IMR-90 (cell line): ENCODE results near the gene MOB3B. TPM values are rescaled to one million over a fixed set of nuclear protein-coding genes. Genes with fewer than 3 reads are reported as not detected.

Experiments
- ATAC-seq: fragments of 200-7000 bp; cut with Tn5 transposase; 2 replicates; pipeline ENCODE4 v1.9.1; 2020; ENCODE audit warnings: low read depth, mild to moderate bottlenecking, moderate library complexity
- BruUV-seq: library from RNA; stranded (reverse); fragments of 400-500 nt; replicated peaks from 2 replicates; lab custom pipeline; 2021; lab: Mats Ljungman, UMichigan
- CTCF ChIA-PET: fragments of 300-600 bp; formaldehyde crosslinking; extraction: SDS; loops from one replicate; lab custom pipeline; 2021; ENCODE audit warnings: antibody characterized with exemption; lab: Yijun Ruan, JAX
- POLR2A ChIA-PET: fragments of 300-600 bp; sonication (Branson Sonifier 250); formaldehyde crosslinking; loops from one replicate; lab custom pipeline; 2022; ENCODE audit warnings: antibody characterized with exemption; ENCODE audit not compliant: unreplicated experiment; lab: Charles Lee
- DNase-seq: peaks from one replicate; pipeline ENCODE4 v3.0.0; 2013
- H2AFZ ChIP-seq: replicated peaks from 2 replicates; pipeline ENCODE3; 2013; ENCODE audit warnings: low read length, mild to moderate bottlenecking; ENCODE audit not compliant: poor library complexity
- H2AK5ac ChIP-seq: 2 replicates; pipeline ENCODE4 v1.6.1; 2013; ENCODE audit warnings: low read depth, low read length, inconsistent platforms
- H2AK9ac ChIP-seq: replicated peaks from 2 replicates; pipeline ENCODE3; 2013; ENCODE audit warnings: mild to moderate bottlenecking, low read depth, low read length, moderate library complexity; ENCODE audit not compliant: poor library complexity
- H2BK120ac ChIP-seq: 2 replicates; pipeline ENCODE4 v1.6.1; 2013; ENCODE audit warnings: low read depth, low read length, inconsistent platforms
- H2BK15ac ChIP-seq: 3 replicates; pipeline ENCODE4 v1.6.1; 2013; ENCODE audit warnings: low read depth, low read length, inconsistent platforms
- H2BK20ac ChIP-seq: 2 replicates; pipeline ENCODE4 v1.6.1; 2013; ENCODE audit warnings: low read depth, mild to moderate bottlenecking, inconsistent platforms, low read length, moderate library complexity
- H2BK5ac ChIP-seq: 2 replicates; pipeline ENCODE4 v1.6.1; 2013; ENCODE audit warnings: mild to moderate bottlenecking, low read depth, low read length, inconsistent platforms; ENCODE audit not compliant: poor library complexity, severe bottlenecking
- H3K14ac ChIP-seq: replicated peaks from 2 replicates; pipeline ENCODE4 v1.6.1; 2013; ENCODE audit warnings: low read depth, low read length, inconsistent platforms
- H3K18ac ChIP-seq: 2 replicates; pipeline ENCODE4 v1.6.1; 2013; ENCODE audit warnings: low read depth, low read length, control low read depth
- H3K23ac ChIP-seq: 2 replicates; pipeline ENCODE4 v1.6.1; 2013; ENCODE audit warnings: low read depth, low read length, inconsistent platforms
- H3K27ac ChIP-seq: 2 replicates; pipeline ENCODE4 v1.5.1; 2013; ENCODE audit warnings: mild to moderate bottlenecking, control low read depth, low read length; ENCODE audit not compliant: insufficient read depth
- H3K27me3 ChIP-seq: 2 replicates; pipeline ENCODE4 v1.6.1; 2013; ENCODE audit warnings: low read length; ENCODE audit not compliant: control insufficient read depth, insufficient read depth
- H3K36me3 ChIP-seq: 2 replicates; pipeline ENCODE4 v1.6.1; 2013; ENCODE audit warnings: low read length, mixed read lengths; ENCODE audit not compliant: control insufficient read depth, insufficient read depth
- H3K4ac ChIP-seq: 2 replicates; pipeline ENCODE4 v1.6.1; 2013; ENCODE audit warnings: low read depth, low read length, inconsistent platforms
- H3K4me1 ChIP-seq: 2 replicates; pipeline ENCODE4 v1.6.1; 2013; ENCODE audit warnings: low read length, mixed read lengths; ENCODE audit not compliant: control insufficient read depth, insufficient read depth
- H3K4me2 ChIP-seq: 2 replicates; pipeline ENCODE4 v1.6.1; 2013; ENCODE audit warnings: low read depth, mild to moderate bottlenecking, control low read depth, low read length, moderate library complexity
- H3K4me3 ChIP-seq: 2 replicates; pipeline ENCODE4 v1.5.1; 2013; ENCODE audit warnings: low read depth, mild to moderate bottlenecking, control low read depth, low read length, moderate library complexity; ENCODE audit not compliant: insufficient read depth
- H3K56ac ChIP-seq: 2 replicates; pipeline ENCODE4 v1.6.1; 2013; ENCODE audit warnings: low read length, inconsistent platforms; ENCODE audit not compliant: insufficient read depth; ENCODE audit errors: extremely low read depth
- H3K79me1 ChIP-seq, 2 experiments: 2 replicates each; pipeline ENCODE4 v1.6.1; 2013; ENCODE audit warnings: low read length in 2 of 2, inconsistent platforms in 1 of 2, low read depth in 1 of 2
- H3K9ac ChIP-seq: 2 replicates; pipeline ENCODE4 v1.6.1; 2013; ENCODE audit warnings: low read depth, low read length, control low read depth
- H3K9me1 ChIP-seq: 2 replicates; pipeline ENCODE4 v1.6.1; 2013; ENCODE audit warnings: low read length, inconsistent platforms; ENCODE audit not compliant: insufficient read depth
- H3K9me3 ChIP-seq: 2 replicates; pipeline ENCODE4 v1.6.1; 2013; ENCODE audit warnings: low read length; ENCODE audit not compliant: control insufficient read depth, insufficient read depth
- H4K20me1 ChIP-seq: 2 replicates; pipeline ENCODE4 v1.6.1; 2013; ENCODE audit warnings: low read length, inconsistent platforms; ENCODE audit not compliant: insufficient read depth
- H4K5ac ChIP-seq: 2 replicates; pipeline ENCODE4 v1.6.1; 2013; ENCODE audit warnings: mild to moderate bottlenecking, low read depth, low read length, control low read depth
- H4K8ac ChIP-seq, 2 experiments: 2 replicates each; pipeline ENCODE4 v1.6.1; 2013; ENCODE audit warnings: low read depth in 2 of 2, low read length in 2 of 2, control low read depth in 1 of 2, inconsistent platforms in 1 of 2
- H4K91ac ChIP-seq: 2 replicates; pipeline ENCODE4 v1.6.1; 2013; ENCODE audit warnings: low read depth, low read length, inconsistent platforms; ENCODE audit not compliant: insufficient read depth
- BHLHE40 ChIP-seq: fragments of 150-350 bp; IDR thresholded peaks from 2 replicates; pipeline ENCODE4 v1.6.1; 2016; ENCODE audit warnings: mild to moderate bottlenecking, low read depth, low read length
- CEBPB ChIP-seq: IDR thresholded peaks from 2 replicates; pipeline ENCODE4 v1.6.1; 2012; ENCODE audit warnings: low read depth, low read length, improper control_type of control experiment
- CHD1 ChIP-seq: IDR thresholded peaks from 2 replicates; pipeline ENCODE4 v1.6.1; 2012; ENCODE audit warnings: low read depth, low read length, improper control_type of control experiment
- CTCF ChIP-seq: conservative IDR thresholded peaks from 2 replicates; pipeline ENCODE4 v1.5.1; 2012; ENCODE audit warnings: mild to moderate bottlenecking, low read depth, low read length, improper control_type of control experiment
- ELK1 ChIP-seq: fragments of 150-350 bp; IDR thresholded peaks from 2 replicates; pipeline ENCODE4 v1.6.1; 2016; ENCODE audit warnings: low read depth, mild to moderate bottlenecking, low read length, moderate library complexity, borderline replicate concordance
- FOS ChIP-seq: fragments of 150-350 bp; IDR thresholded peaks from 2 replicates; pipeline ENCODE4 v1.6.1; 2016; ENCODE audit warnings: low read depth, low read length
- MAFK ChIP-seq: IDR thresholded peaks from 2 replicates; pipeline ENCODE4 v1.6.1; 2012; ENCODE audit warnings: low read depth, low read length, improper control_type of control experiment
- MAZ ChIP-seq: IDR thresholded peaks from 2 replicates; pipeline ENCODE4 v1.6.1; 2012; ENCODE audit warnings: low read depth, mild to moderate bottlenecking, low read length, improper control_type of control experiment, moderate library complexity, borderline replicate concordance
- MXI1 ChIP-seq: IDR thresholded peaks from 2 replicates; pipeline ENCODE4 v1.6.1; 2012; ENCODE audit warnings: low read depth, mild to moderate bottlenecking, low read length, moderate library complexity, borderline replicate concordance
- NFE2L2 ChIP-seq: fragments of 150-350 bp; IDR thresholded peaks from 2 replicates; pipeline ENCODE4 v1.6.1; 2016; ENCODE audit warnings: low read depth, mild to moderate bottlenecking, low read length
- POLR2A ChIP-seq: IDR thresholded peaks from 2 replicates; pipeline ENCODE4 v1.6.1; 2012; ENCODE audit warnings: mild to moderate bottlenecking, low read depth, low read length
- RAD21 ChIP-seq: IDR thresholded peaks from 2 replicates; pipeline ENCODE4 v1.6.1; 2012; ENCODE audit warnings: low read length, improper control_type of control experiment
- RCOR1 ChIP-seq: IDR thresholded peaks from 2 replicates; pipeline ENCODE4 v1.6.1; 2012; ENCODE audit warnings: mild to moderate bottlenecking, low read length, improper control_type of control experiment; ENCODE audit not compliant: insufficient replicate concordance
- RFX5 ChIP-seq: IDR thresholded peaks from 2 replicates; pipeline ENCODE4 v1.8.0; 2012; ENCODE audit warnings: low read depth, mild to moderate bottlenecking, low read length, moderate library complexity
- SMC3 ChIP-seq: fragments of 150-350 bp; IDR thresholded peaks from 2 replicates; pipeline ENCODE4 v1.6.1; 2016; ENCODE audit warnings: low read depth, mild to moderate bottlenecking, antibody characterized with exemption, low read length, moderate library complexity
- WGBS, 2 experiments: methylation state at CpG; one replicate each; pipeline versions ENCODE4 v1.1.5 to v1.1.7; 2013; ENCODE audit warnings: missing lambda C conversion rate in 2 of 2; ENCODE audit not compliant: insufficient read length in 1 of 2; ENCODE audit errors: extremely low coverage in 2 of 2; 5-methylcytosine and 5-hydroxymethylcytosine counted together
- dilution Hi-C: fragments of 300-500 bp; cut with HindIII; formaldehyde crosslinking; loops from one replicate; pipeline ENCODE4 v1.14.3; 2018; ENCODE audit warnings: low sequenced_read_pairs; ENCODE audit not compliant: unreplicated experiment
- in situ Hi-C: fragments of 300-500 bp; cut with MboI; formaldehyde crosslinking; loops from 3 replicates; pipeline ENCODE4 v1.14.3; 2019; ENCODE audit warnings: low sequenced_read_pairs, inconsistent platforms, mixed read lengths
- intact Hi-C: fragments of 100-400 bp; cut with micrococcal nuclease; formaldehyde crosslinking; loops from 2 replicates; pipeline ENCODE4 v1.10.0; 2022
- polyA plus RNA-seq, 3 experiments: library from polyadenylated mRNA; depleted of rRNA; stranded (reverse); fragments of >200 nt; gene quantifications; 2 replicates each; pipeline ENCODE4 v1.2.3, GENCODE V29; 2012; ENCODE audit warnings: low replicate concordance in 1 of 3
- total RNA-seq: library from RNA; depleted of rRNA; stranded (reverse); fragments of >200 nt; gene quantifications from 2 replicates; pipeline ENCODE4 v1.2.3, GENCODE V29; 2012
- TF ChIP-seq, protein P1 (sequence below): fragments of 150-350 bp; IDR thresholded peaks from 2 replicates; pipeline ENCODE4 v1.6.1; 2017; ENCODE audit warnings: mild to moderate bottlenecking, antibody characterized with exemption, low read length, low read depth

MOB3B gene
- total and polyA plus RNA-seq, 2 of the 4 experiments (the other 2 are of a cell fraction): under 0.01 to 0.02 TPM

DNA sequence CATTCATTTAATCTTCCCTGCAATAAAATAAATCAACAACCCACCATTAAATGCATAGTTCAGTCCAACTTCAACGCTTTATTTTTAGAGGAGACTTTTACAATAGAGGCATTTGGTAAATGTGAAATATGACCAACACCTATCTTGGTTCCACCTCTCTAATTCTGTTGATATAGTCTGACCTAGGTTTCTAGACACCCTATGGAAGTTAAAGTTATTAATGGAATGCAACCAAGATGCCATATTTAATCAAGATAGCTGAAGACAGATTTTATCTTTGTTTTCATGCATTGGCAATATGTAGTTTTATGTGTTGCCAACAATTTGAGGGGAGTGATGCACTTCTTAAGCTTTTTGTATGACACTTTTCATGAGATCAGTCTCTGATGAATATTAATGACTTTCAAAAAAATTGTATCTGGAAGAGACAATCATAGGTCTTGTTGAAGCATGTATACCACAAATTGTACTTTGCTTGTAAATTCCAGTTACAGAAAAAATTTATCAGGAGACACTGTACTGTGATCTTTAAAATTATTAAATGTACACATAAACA lies 107.3 kb downstream of the MOB3B start:
- Histone ChIP-seq H3K9me3 (no peaks in the 10 kb centered on the region), H3K27ac (no peak overlapping the region), H2BK20ac (no peak overlapping the region), H3K36me3 (no peaks in the 10 kb centered on the region), H2AK5ac (no peak overlapping the region), H3K9ac (no peak overlapping the region), H3K27me3 (no peaks in the 10 kb centered on the region), H2BK120ac (no peak overlapping the region), H3K23ac (no peak overlapping the region), H4K8ac (no peak overlapping the region), H3K14ac (no peak overlapping the region), H2BK15ac (no peak overlapping the region), H4K20me1 (no peaks in the 10 kb centered on the region), H2AK9ac (no peak overlapping the region), H3K4me3 (no peak overlapping the region), H3K18ac (no peak overlapping the region), H3K79me1 (no peaks in the 10 kb centered on the region), H3K56ac (no peak overlapping the region), H3K4ac (no peak overlapping the region), H3K9me1 (no peaks in the 10 kb centered on the region), H3K4me2 (no peak overlapping the region), H4K5ac (no peak overlapping the region), H3K4me1 (no peaks in the 10 kb centered on the region), H2BK5ac (no peak overlapping the region), H4K91ac (no peak overlapping the region), H2AFZ (no peak overlapping the region)
- WGBS, 2 experiments: no CpG with 5 or more reads among the region's 1 CpG
- intact Hi-C loops (no loop called here), dilution Hi-C loops (no loop called here), in situ Hi-C loops (no loop called here)
- ATAC-seq (no peak), DNase-seq (no peak)
- TF ChIP-seq CEBPB (no peak), BHLHE40 (no peak), CHD1 (no peak), RCOR1 (no peak), MAZ (no peak), RAD21 (no peak), MXI1 (no peak), SMC3 (no peak), FOS (no peak), ELK1 (no peak), POLR2A (no peak), RFX5 (no peak), MAFK (no peak), NFE2L2 (no peak), CTCF (no peak)
- TF ChIP-seq, protein P1, sequence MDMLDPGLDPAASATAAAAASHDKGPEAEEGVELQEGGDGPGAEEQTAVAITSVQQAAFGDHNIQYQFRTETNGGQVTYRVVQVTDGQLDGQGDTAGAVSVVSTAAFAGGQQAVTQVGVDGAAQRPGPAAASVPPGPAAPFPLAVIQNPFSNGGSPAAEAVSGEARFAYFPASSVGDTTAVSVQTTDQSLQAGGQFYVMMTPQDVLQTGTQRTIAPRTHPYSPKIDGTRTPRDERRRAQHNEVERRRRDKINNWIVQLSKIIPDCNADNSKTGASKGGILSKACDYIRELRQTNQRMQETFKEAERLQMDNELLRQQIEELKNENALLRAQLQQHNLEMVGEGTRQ: no peak
- CTCF ChIA-PET: interaction anchor here (0.6 kb wide), 1 partner anchor 8 kb away, joined by 3 read pairs; no protein-coding TSS in a partner anchor
- no TSS peak for BruUV-seq
- POLR2A ChIA-PET: no interaction called here
